GM23338 (cell line): ENCODE measurements around the gene MEGF10. TPM values are rescaled to one million over a fixed set of nuclear protein-coding genes. Genes with fewer than 3 reads are reported as not detected.
A peak's percentile ranks its signal among the peaks of the same experiment; 100 is the strongest.

Experiments
- ATAC-seq: fragments of 200-7000 bp; cut with Tn5 transposase; 3 replicates; pipeline ENCODE4 v1.9.1; 2020
- DNase-seq: peaks from one replicate; pipeline ENCODE4 v3.0.0-alpha.2; 2015; ENCODE audit warnings: low spot score
- H2AFZ ChIP-seq: fragments of 200-600 bp; sonication (generic); 2 replicates; pipeline ENCODE4 v1.8.0; 2016; ENCODE audit warnings: antibody characterized with exemption, mild to moderate bottlenecking, moderate library complexity
- H3F3A ChIP-seq: fragments of 200-600 bp; sonication (generic); replicated peaks from 2 replicates; pipeline ENCODE4 v1.8.0; 2017; ENCODE audit warnings: antibody characterized with exemption, mixed run types, low read depth
- H3K27ac ChIP-seq: fragments of 200-600 bp; sonication (generic); 2 replicates; pipeline ENCODE4 v1.6.1; 2016; ENCODE audit warnings: low read depth
- H3K27me3 ChIP-seq: fragments of 200-600 bp; sonication (generic); 2 replicates; pipeline ENCODE4 v1.8.0; 2016; ENCODE audit warnings: mild to moderate bottlenecking, mixed run types, moderate library complexity; ENCODE audit not compliant: insufficient read depth
- H3K36me3 ChIP-seq: fragments of 200-600 bp; sonication (generic); 2 replicates; pipeline ENCODE4 v1.8.0; 2016; ENCODE audit warnings: mild to moderate bottlenecking; ENCODE audit not compliant: insufficient read depth
- H3K4me1 ChIP-seq: fragments of 200-600 bp; sonication (generic); 2 replicates; pipeline ENCODE4 v1.8.0; 2016; ENCODE audit warnings: mild to moderate bottlenecking, moderate library complexity; ENCODE audit not compliant: insufficient read depth
- H3K4me2 ChIP-seq: fragments of 200-600 bp; sonication (generic); 2 replicates; pipeline ENCODE4 v1.7.1; 2017; ENCODE audit warnings: mixed run types
- H3K4me3 ChIP-seq: fragments of 200-600 bp; sonication (generic); 2 replicates; pipeline ENCODE4 v1.6.1; 2016; ENCODE audit warnings: mixed run types
- H3K79me2 ChIP-seq: fragments of 200-600 bp; sonication (generic); replicated peaks from 2 replicates; pipeline ENCODE4 v1.8.0; 2017; ENCODE audit warnings: mild to moderate bottlenecking; ENCODE audit not compliant: insufficient read depth
- H3K9me2 ChIP-seq: fragments of 200-600 bp; sonication (generic); 2 replicates; pipeline ENCODE4 v1.8.0; 2017; ENCODE audit not compliant: insufficient read depth
- H4K20me1 ChIP-seq: fragments of 200-600 bp; sonication (generic); replicated peaks from 2 replicates; pipeline ENCODE4 v1.8.0; 2017; ENCODE audit warnings: mild to moderate bottlenecking; ENCODE audit not compliant: insufficient read depth
- H3K27ac Mint-ChIP-seq: 2 replicates; pipeline ENCODE4 v1.8.0; 2020; ENCODE audit warnings: inconsistent platforms, mild to moderate bottlenecking, moderate library complexity, mixed read lengths
- H3K27me3 Mint-ChIP-seq: 3 replicates; pipeline ENCODE4 v1.8.0; 2022; ENCODE audit warnings: low read depth, mild to moderate bottlenecking, moderate library complexity, mixed read lengths, inconsistent platforms; ENCODE audit not compliant: insufficient read depth, poor library complexity
- H3K36me3 Mint-ChIP-seq: 3 replicates; pipeline ENCODE4 v1.8.0; 2021; ENCODE audit warnings: low read depth, mild to moderate bottlenecking, inconsistent platforms, moderate library complexity, mixed read lengths
- H3K4me1 Mint-ChIP-seq: 3 replicates; pipeline ENCODE4 v1.8.0; 2020; ENCODE audit warnings: mild to moderate bottlenecking, inconsistent platforms, mixed read lengths
- H3K4me3 Mint-ChIP-seq: 3 replicates; pipeline ENCODE4 v1.8.0; 2021; ENCODE audit warnings: moderate library complexity, mild to moderate bottlenecking, inconsistent platforms, mixed read lengths
- H3K9me3 Mint-ChIP-seq: 3 replicates; pipeline ENCODE4 v1.8.0; 2020; ENCODE audit warnings: moderate library complexity, mild to moderate bottlenecking, inconsistent platforms, mixed read lengths
- CREB1 ChIP-seq: fragments of 250-450 bp; sonication (Bioruptor Pico); IDR thresholded peaks from 2 replicates; pipeline ENCODE4 v1.5.0; 2020; ENCODE audit warnings: low read depth, mild to moderate bottlenecking, moderate library complexity
- EZH2phosphoT487 ChIP-seq: fragments of 200-600 bp; sonication (generic); IDR thresholded peaks from one replicate; pipeline ENCODE4 v1.8.1; 2018; ENCODE audit warnings: antibody characterized with exemption; ENCODE audit not compliant: unreplicated experiment
- NANOG ChIP-seq: IDR thresholded peaks from 2 replicates; pipeline ENCODE4 v1.6.1; 2016; ENCODE audit warnings: antibody characterized with exemption, borderline replicate concordance
- STAT1 ChIP-seq: IDR thresholded peaks from one replicate; pipeline ENCODE4 v1.6.1; 2016; ENCODE audit warnings: antibody characterized with exemption; ENCODE audit not compliant: unreplicated experiment
- ZNF114 ChIP-seq: fragments of 250-450 bp; sonication (Bioruptor Pico); IDR thresholded peaks from 2 replicates; pipeline ENCODE4 v1.5.0; 2020; ENCODE audit warnings: mild to moderate bottlenecking, moderate library complexity
- ZNF331 ChIP-seq: fragments of 250-450 bp; sonication (Bioruptor Pico); IDR thresholded peaks from 2 replicates; pipeline ENCODE4 v1.5.0; 2020; ENCODE audit warnings: low read depth, mild to moderate bottlenecking, moderate library complexity
- polyA plus RNA-seq: library from polyadenylated mRNA; unstranded; fragments of >200 nt; fragmentation: Nextera tagmentation; extraction: Ambion mirVana; gene quantifications from 2 replicates; pipeline ENCODE4 v1.2.1, GENCODE V29; 2016
- total RNA-seq: library from RNA; depleted of rRNA; stranded (reverse); fragments of >200 nt; shearing (Covaris generic); gene quantifications from 2 replicates; pipeline ENCODE4 v1.2.3, GENCODE V29; 2014
- TF ChIP-seq, protein P1 (sequence below): fragments of 250-450 bp; sonication (Bioruptor Pico); IDR thresholded peaks from 2 replicates; pipeline ENCODE4 v1.5.0; 2020; ENCODE audit warnings: mild to moderate bottlenecking, moderate library complexity
- TF ChIP-seq, protein P2 (sequence below): IDR thresholded peaks from one replicate; pipeline ENCODE4 v1.6.1; 2018; ENCODE audit warnings: antibody characterized with exemption; ENCODE audit not compliant: unreplicated experiment
- TF ChIP-seq, protein P3 (sequence below): IDR thresholded peaks from 2 replicates; pipeline ENCODE4 v1.6.1; 2016; ENCODE audit warnings: antibody characterized with exemption

Gene MEGF10
- total and polyA plus RNA-seq, 2 experiments from 2014 or later = 4.5 to 28.3 TPM

DNA sequence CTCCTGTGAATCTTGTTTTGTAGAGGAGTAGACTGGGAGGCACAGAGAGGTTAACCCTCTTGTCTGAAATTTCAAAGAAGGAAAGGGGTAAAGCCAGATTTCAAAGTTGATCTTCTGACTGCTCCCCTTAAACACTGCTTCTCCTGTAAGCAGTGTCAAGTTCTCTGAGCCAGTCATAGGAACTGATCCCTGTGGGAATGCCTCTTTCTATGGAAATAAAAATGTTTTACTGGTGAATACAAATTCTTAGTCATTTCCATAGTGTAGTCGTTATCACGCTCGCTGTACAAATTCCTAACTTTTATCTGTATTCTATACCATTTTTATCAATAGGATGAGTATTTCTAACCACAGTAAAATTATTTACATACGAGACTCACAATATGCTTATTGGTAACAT lies 160.5 kb downstream of the MEGF10 start (continued):
- TF ChIP-seq, protein P1, sequence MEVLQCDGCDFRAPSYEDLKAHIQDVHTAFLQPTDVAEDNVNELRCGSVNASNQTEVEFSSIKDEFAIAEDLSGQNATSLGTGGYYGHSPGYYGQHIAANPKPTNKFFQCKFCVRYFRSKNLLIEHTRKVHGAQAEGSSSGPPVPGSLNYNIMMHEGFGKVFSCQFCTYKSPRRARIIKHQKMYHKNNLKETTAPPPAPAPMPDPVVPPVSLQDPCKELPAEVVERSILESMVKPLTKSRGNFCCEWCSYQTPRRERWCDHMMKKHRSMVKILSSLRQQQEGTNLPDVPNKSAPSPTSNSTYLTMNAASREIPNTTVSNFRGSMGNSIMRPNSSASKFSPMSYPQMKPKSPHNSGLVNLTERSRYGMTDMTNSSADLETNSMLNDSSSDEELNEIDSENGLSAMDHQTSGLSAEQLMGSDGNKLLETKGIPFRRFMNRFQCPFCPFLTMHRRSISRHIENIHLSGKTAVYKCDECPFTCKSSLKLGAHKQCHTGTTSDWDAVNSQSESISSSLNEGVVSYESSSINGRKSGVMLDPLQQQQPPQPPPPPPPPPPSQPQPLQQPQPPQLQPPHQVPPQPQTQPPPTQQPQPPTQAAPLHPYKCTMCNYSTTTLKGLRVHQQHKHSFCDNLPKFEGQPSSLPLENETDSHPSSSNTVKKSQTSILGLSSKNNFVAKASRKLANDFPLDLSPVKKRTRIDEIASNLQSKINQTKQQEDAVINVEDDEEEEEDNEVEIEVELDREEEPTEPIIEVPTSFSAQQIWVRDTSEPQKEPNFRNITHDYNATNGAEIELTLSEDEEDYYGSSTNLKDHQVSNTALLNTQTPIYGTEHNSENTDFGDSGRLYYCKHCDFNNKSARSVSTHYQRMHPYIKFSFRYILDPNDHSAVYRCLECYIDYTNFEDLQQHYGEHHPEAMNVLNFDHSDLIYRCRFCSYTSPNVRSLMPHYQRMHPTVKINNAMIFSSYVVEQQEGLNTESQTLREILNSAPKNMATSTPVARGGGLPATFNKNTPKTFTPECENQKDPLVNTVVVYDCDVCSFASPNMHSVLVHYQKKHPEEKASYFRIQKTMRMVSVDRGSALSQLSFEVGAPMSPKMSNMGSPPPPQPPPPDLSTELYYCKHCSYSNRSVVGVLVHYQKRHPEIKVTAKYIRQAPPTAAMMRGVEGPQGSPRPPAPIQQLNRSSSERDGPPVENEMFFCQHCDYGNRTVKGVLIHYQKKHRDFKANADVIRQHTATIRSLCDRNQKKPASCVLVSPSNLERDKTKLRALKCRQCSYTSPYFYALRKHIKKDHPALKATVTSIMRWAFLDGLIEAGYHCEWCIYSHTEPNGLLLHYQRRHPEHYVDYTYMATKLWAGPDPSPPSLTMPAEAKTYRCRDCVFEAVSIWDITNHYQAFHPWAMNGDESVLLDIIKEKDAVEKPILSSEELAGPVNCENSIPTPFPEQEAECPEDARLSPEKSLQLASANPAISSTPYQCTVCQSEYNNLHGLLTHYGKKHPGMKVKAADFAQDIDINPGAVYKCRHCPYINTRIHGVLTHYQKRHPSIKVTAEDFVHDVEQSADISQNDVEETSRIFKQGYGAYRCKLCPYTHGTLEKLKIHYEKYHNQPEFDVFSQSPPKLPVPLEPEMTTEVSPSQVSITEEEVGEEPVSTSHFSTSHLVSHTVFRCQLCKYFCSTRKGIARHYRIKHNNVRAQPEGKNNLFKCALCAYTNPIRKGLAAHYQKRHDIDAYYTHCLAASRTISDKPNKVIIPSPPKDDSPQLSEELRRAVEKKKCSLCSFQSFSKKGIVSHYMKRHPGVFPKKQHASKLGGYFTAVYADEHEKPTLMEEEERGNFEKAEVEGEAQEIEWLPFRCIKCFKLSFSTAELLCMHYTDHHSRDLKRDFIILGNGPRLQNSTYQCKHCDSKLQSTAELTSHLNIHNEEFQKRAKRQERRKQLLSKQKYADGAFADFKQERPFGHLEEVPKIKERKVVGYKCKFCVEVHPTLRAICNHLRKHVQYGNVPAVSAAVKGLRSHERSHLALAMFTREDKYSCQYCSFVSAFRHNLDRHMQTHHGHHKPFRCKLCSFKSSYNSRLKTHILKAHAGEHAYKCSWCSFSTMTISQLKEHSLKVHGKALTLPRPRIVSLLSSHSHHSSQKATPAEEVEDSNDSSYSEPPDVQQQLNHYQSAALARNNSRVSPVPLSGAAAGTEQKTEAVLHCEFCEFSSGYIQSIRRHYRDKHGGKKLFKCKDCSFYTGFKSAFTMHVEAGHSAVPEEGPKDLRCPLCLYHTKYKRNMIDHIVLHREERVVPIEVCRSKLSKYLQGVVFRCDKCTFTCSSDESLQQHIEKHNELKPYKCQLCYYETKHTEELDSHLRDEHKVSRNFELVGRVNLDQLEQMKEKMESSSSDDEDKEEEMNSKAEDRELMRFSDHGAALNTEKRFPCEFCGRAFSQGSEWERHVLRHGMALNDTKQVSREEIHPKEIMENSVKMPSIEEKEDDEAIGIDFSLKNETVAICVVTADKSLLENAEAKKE (CRISPR knock-in tag) = no peak
- TF ChIP-seq NANOG = no peak

DNA sequence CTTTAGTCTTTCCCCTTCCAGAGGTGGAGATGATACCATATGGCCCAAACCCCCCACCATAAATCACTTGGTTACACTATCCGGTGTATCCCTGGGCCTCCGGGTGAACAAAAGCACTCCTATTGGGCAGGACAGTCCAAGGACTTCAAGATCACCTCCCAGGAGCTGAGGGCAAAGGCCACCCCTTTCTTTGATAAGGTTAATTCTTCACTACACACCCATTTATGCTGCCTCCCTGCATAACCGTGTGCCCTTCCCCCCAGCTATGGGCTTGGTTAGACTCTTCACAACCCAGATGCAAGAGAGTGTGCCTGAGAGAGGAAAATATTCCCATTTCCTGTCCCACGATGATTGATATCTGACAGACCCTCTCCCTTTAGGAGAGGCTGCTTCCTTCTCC lies 162.0 kb downstream of the MEGF10 start:
- Histone ChIP-seq H3K79me2 (no peaks in the 10 kb centered on the region), H3K4me2 (no peak overlapping the region), H2AFZ (no peak overlapping the region), H3K9me2 (no peaks in the 10 kb centered on the region), H3K27ac (no peak overlapping the region), H3K4me1 (no peaks in the 10 kb centered on the region), H3K36me3 (no peaks in the 10 kb centered on the region), H3K27me3 (no peaks in the 10 kb centered on the region), H3F3A (no peaks in the 10 kb centered on the region), H3K4me3 (no peak overlapping the region), H4K20me1 (no peaks in the 10 kb centered on the region)
- Mint-ChIP-seq H3K9me3 (no peaks in the 10 kb centered on the region), H3K27ac (0 out of 2 replicates have a peak overlapping the region, but pooled peaks have one; percentile 28), H3K4me3 (no peak overlapping the region), H3K4me1 (no peaks in the 10 kb centered on the region; the same call in 2 of the 3 replicates), H3K36me3 (peaks cover 25% of the 10 kb centered on the region), H3K27me3 (no peaks in the 10 kb centered on the region)
- DNase-seq = no peak
- ATAC-seq = no peak
- TF ChIP-seq ZNF331 (CRISPR knock-in tag) = no peak
- TF ChIP-seq, protein P2, sequence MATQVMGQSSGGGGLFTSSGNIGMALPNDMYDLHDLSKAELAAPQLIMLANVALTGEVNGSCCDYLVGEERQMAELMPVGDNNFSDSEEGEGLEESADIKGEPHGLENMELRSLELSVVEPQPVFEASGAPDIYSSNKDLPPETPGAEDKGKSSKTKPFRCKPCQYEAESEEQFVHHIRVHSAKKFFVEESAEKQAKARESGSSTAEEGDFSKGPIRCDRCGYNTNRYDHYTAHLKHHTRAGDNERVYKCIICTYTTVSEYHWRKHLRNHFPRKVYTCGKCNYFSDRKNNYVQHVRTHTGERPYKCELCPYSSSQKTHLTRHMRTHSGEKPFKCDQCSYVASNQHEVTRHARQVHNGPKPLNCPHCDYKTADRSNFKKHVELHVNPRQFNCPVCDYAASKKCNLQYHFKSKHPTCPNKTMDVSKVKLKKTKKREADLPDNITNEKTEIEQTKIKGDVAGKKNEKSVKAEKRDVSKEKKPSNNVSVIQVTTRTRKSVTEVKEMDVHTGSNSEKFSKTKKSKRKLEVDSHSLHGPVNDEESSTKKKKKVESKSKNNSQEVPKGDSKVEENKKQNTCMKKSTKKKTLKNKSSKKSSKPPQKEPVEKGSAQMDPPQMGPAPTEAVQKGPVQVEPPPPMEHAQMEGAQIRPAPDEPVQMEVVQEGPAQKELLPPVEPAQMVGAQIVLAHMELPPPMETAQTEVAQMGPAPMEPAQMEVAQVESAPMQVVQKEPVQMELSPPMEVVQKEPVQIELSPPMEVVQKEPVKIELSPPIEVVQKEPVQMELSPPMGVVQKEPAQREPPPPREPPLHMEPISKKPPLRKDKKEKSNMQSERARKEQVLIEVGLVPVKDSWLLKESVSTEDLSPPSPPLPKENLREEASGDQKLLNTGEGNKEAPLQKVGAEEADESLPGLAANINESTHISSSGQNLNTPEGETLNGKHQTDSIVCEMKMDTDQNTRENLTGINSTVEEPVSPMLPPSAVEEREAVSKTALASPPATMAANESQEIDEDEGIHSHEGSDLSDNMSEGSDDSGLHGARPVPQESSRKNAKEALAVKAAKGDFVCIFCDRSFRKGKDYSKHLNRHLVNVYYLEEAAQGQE = no peak
- TF ChIP-seq EZH2phosphoT487 = no peak
- no peak for TF ChIP-seq ZNF114 (CRISPR knock-in tag)
- TF ChIP-seq NANOG = no peak
- no peak for TF ChIP-seq STAT1
- TF ChIP-seq, protein P3, sequence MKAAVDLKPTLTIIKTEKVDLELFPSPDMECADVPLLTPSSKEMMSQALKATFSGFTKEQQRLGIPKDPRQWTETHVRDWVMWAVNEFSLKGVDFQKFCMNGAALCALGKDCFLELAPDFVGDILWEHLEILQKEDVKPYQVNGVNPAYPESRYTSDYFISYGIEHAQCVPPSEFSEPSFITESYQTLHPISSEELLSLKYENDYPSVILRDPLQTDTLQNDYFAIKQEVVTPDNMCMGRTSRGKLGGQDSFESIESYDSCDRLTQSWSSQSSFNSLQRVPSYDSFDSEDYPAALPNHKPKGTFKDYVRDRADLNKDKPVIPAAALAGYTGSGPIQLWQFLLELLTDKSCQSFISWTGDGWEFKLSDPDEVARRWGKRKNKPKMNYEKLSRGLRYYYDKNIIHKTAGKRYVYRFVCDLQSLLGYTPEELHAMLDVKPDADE = no peak
- TF ChIP-seq CREB1 (CRISPR knock-in tag) = no peak
